Astrocyte (in vitro differentiated cells and primary cell): ENCODE results near the gene MCTP1.

Source experiments
- EZH2 ChIP-seq: IDR thresholded peaks from 2 replicates; pipeline ENCODE4 v1.6.1; 2012; ENCODE audit warnings: mild to moderate bottlenecking, low read length, inconsistent platforms; ENCODE audit not compliant: insufficient read depth
- TF ChIP-seq, protein P1 (sequence below): IDR thresholded peaks from 2 replicates; pipeline ENCODE4 v1.5.1; 2011; ENCODE audit warnings: low read depth, mild to moderate bottlenecking, inconsistent platforms, low read length, moderate library complexity; ENCODE audit not compliant: insufficient read depth

DNA sequence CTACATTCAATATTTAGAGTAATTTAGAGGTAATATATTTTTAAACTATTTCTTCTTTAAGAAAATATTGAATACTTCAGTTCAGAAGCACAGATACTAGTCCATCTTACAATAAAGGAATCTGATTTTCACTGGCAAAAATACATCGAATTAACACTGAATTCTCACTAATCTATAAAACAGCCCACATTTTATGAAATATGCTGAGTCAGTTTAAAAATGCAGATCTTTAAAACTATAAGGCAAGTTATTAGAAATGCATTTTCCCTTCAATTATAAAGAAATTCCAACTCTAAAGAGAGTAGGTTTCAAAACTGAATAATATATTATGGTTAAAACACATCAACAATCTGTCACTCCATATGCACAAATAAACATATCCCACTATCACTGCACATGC lies 433.9 kb downstream of the MCTP1 start:
- TF ChIP-seq EZH2 = no peak
- TF ChIP-seq, protein P1, sequence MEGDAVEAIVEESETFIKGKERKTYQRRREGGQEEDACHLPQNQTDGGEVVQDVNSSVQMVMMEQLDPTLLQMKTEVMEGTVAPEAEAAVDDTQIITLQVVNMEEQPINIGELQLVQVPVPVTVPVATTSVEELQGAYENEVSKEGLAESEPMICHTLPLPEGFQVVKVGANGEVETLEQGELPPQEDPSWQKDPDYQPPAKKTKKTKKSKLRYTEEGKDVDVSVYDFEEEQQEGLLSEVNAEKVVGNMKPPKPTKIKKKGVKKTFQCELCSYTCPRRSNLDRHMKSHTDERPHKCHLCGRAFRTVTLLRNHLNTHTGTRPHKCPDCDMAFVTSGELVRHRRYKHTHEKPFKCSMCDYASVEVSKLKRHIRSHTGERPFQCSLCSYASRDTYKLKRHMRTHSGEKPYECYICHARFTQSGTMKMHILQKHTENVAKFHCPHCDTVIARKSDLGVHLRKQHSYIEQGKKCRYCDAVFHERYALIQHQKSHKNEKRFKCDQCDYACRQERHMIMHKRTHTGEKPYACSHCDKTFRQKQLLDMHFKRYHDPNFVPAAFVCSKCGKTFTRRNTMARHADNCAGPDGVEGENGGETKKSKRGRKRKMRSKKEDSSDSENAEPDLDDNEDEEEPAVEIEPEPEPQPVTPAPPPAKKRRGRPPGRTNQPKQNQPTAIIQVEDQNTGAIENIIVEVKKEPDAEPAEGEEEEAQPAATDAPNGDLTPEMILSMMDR = no peak
